ENCODE measurements around the gene TINAGL1.

The TINAGL1 gene

GRCh38 chr1:31576201-31576669, at the start of gene TINAGL1:
TSS of gene TINAGL1 (plus strand) at chr1:31576515. CDS start at chr1:31577149, 634 bp downstream.
- Histone ChIP-seq H3K4me3 (ENCODE audit: low read length, poor library complexity, severe bottlenecking) (no peak within 1 kb of the TSS), H3K79me2 (ENCODE audit: insufficient read depth, low read length) (no peaks in the 10 kb centered on the region), H3K4me2 (ENCODE audit: low read depth, low read length, poor library complexity, severe bottlenecking) (no peak within 1 kb of the TSS), H3K27me3 (ENCODE audit: insufficient read depth, low read length, poor library complexity, severe bottlenecking) (no peaks in the 10 kb centered on the region), H3K9me2 (replicated peaks; ENCODE audit: low read depth, low read length) (no peaks in the 10 kb centered on the region), H4K20me1 (ENCODE audit: insufficient read depth, low read length, poor library complexity, severe bottlenecking) (no peaks in the 10 kb centered on the region), H3K9ac (ENCODE audit: low read depth, low read length, poor library complexity, severe bottlenecking) (no peak within 1 kb of the TSS), H3K9me3 (ENCODE audit: insufficient read depth, low read depth, low read length) (no peaks in the 10 kb centered on the region), H3K36me3 (ENCODE audit: insufficient read depth, low read length) (no peaks in the 10 kb centered on the region), H3F3A (ENCODE audit: low read depth) (no peaks in the 10 kb centered on the region), H3K4me1 (ENCODE audit: insufficient read depth, low read length, poor library complexity, severe bottlenecking) (peaks cover 2% of the 10 kb centered on the region), H2AFZ (ENCODE audit: low read length) (no peak within 1 kb of the TSS)
- TF ChIP-seq, protein P1, sequence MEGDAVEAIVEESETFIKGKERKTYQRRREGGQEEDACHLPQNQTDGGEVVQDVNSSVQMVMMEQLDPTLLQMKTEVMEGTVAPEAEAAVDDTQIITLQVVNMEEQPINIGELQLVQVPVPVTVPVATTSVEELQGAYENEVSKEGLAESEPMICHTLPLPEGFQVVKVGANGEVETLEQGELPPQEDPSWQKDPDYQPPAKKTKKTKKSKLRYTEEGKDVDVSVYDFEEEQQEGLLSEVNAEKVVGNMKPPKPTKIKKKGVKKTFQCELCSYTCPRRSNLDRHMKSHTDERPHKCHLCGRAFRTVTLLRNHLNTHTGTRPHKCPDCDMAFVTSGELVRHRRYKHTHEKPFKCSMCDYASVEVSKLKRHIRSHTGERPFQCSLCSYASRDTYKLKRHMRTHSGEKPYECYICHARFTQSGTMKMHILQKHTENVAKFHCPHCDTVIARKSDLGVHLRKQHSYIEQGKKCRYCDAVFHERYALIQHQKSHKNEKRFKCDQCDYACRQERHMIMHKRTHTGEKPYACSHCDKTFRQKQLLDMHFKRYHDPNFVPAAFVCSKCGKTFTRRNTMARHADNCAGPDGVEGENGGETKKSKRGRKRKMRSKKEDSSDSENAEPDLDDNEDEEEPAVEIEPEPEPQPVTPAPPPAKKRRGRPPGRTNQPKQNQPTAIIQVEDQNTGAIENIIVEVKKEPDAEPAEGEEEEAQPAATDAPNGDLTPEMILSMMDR (conservative IDR thresholded peaks at IDR 0.05; ENCODE audit: low read length) = no peak
- TF ChIP-seq EZH2phosphoT487 (IDR thresholded peaks at IDR 0.05; ENCODE audit: borderline replicate concordance) = no peak

GRCh38 chr1:31529999-31530684, 46.2 kb upstream of the TINAGL1 start:
- H3K4me3 ChIP-seq (ENCODE audit: low read length, poor library complexity, severe bottlenecking) = no peak overlapping the region
- no peaks in the 10 kb centered on the region for H3K9me2 ChIP-seq (replicated peaks; ENCODE audit: low read depth, low read length)
- no peaks in the 10 kb centered on the region for H3K9me3 ChIP-seq (ENCODE audit: insufficient read depth, low read depth, low read length)
- H3K27me3 ChIP-seq (ENCODE audit: insufficient read depth, low read length, poor library complexity, severe bottlenecking) = no peaks in the 10 kb centered on the region
- H3K4me1 ChIP-seq (ENCODE audit: insufficient read depth, low read length, poor library complexity, severe bottlenecking) = no peaks in the 10 kb centered on the region
- TF ChIP-seq, protein P1 (conservative IDR thresholded peaks at IDR 0.05; ENCODE audit: low read length) = no peak
- no peak for TF ChIP-seq EZH2phosphoT487 (IDR thresholded peaks at IDR 0.05; ENCODE audit: borderline replicate concordance)
- no peaks in the 10 kb centered on the region for H4K20me1 ChIP-seq (ENCODE audit: insufficient read depth, low read length, poor library complexity, severe bottlenecking)
- H3K9ac ChIP-seq (ENCODE audit: low read depth, low read length, poor library complexity, severe bottlenecking) = no peak overlapping the region
- H3K79me2 ChIP-seq (ENCODE audit: insufficient read depth, low read length) = no peaks in the 10 kb centered on the region
- no peak overlapping the region for H2AFZ ChIP-seq (ENCODE audit: low read length)
- no peaks in the 10 kb centered on the region for H3K36me3 ChIP-seq (ENCODE audit: insufficient read depth, low read length)
- no peaks in the 10 kb centered on the region for H3F3A ChIP-seq (ENCODE audit: low read depth)
- H3K4me2 ChIP-seq (ENCODE audit: low read depth, low read length, poor library complexity, severe bottlenecking) = no peak overlapping the region

DNA sequence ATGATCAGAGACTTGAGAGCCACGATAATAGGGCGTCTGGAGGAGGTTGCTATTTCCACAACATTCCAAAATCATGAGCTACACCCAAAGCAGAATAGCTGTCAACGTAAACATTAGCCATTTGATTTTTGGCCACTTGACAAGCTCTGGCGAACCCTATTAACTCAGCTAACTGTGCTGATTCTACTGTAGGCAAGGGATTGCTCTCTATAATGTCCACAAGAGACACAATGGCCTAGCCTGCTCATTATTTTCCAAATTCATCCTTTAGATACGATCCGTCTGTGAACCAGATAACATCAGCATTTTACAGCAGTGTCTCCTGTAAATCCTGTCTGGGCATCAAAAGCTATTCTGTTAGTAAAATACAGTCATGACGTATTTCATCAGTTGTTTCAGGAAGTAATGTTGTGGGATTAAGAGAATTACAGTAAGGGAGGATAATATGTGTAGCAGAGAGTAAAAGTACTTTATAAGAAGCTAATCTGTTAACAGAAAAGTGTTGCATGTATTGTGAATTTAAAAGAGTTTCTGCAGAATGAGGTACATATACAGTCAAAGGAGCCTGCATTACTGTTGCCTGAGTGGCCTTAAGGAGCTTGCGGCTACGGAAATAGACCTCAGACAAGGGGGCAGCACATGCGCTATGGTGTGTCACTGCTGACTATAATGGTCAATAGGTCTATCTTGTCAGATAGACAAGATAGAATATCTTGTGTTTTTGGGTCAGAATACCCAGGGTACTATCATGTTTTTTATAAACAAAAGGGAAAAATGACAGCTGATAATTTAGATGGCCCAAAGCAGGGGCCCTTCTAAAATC, 44.9 kb upstream of the TINAGL1 start:
- Histone ChIP-seq H3K9me3 (ENCODE audit: insufficient read depth, low read depth, low read length) (no peaks in the 10 kb centered on the region), H3K27me3 (ENCODE audit: insufficient read depth, low read length, poor library complexity, severe bottlenecking) (no peaks in the 10 kb centered on the region), H3F3A (ENCODE audit: low read depth) (no peaks in the 10 kb centered on the region), H3K4me1 (ENCODE audit: insufficient read depth, low read length, poor library complexity, severe bottlenecking) (no peaks in the 10 kb centered on the region), H2AFZ (ENCODE audit: low read length) (no peak overlapping the region), H3K79me2 (ENCODE audit: insufficient read depth, low read length) (no peaks in the 10 kb centered on the region), H3K4me2 (ENCODE audit: low read depth, low read length, poor library complexity, severe bottlenecking) (no peak overlapping the region), H3K9ac (ENCODE audit: low read depth, low read length, poor library complexity, severe bottlenecking) (no peak overlapping the region), H3K4me3 (ENCODE audit: low read length, poor library complexity, severe bottlenecking) (no peak overlapping the region), H3K9me2 (replicated peaks; ENCODE audit: low read depth, low read length) (no peaks in the 10 kb centered on the region), H3K36me3 (ENCODE audit: insufficient read depth, low read length) (no peaks in the 10 kb centered on the region), H4K20me1 (ENCODE audit: insufficient read depth, low read length, poor library complexity, severe bottlenecking) (no peaks in the 10 kb centered on the region)
- TF ChIP-seq EZH2phosphoT487 (IDR thresholded peaks at IDR 0.05; ENCODE audit: borderline replicate concordance) = no peak
- TF ChIP-seq, protein P1 (conservative IDR thresholded peaks at IDR 0.05; ENCODE audit: low read length) = no peak
